Fibroblast of villous mesenchyme (primary cell): Measurements from ENCODE around the gene DCC. TPM values are rescaled to one million over a fixed set of nuclear protein-coding genes. Genes with fewer than 3 reads are reported as not detected.

Experiments used
- DNase-seq: peaks from one replicate; pipeline ENCODE4 v3.0.0-alpha.2; 2010; ENCODE audit warnings: low read depth
- H3K4me3 ChIP-seq: 2 replicates; pipeline ENCODE4 v1.5.1; 2011; ENCODE audit warnings: low read depth, mild to moderate bottlenecking, low read length
- CTCF ChIP-seq: IDR thresholded peaks from 2 replicates; pipeline ENCODE4 v1.5.1; 2012; ENCODE audit warnings: low read depth, mild to moderate bottlenecking, low read length; ENCODE audit not compliant: insufficient read depth
- total RNA-seq: library from RNA; depleted of rRNA; stranded (reverse); fragments of >200 nt; gene quantifications from 2 replicates; pipeline ENCODE4 v1.2.3, GENCODE V29; 2012

Gene DCC
- total RNA-seq, 1 donor: not detected

- no peak overlapping the region for H3K4me3 ChIP-seq
- TF ChIP-seq CTCF: no peak
- no peak for DNase-seq
Measured at GRCh38 chr18:53115876-53116585, 776.0 kb downstream of the DCC start.

GRCh38 chr18:53117851-53118250 is 777.9 kb downstream of the DCC start:
- TF ChIP-seq CTCF: no peak
- DNase-seq: no peak
- no peak overlapping the region for H3K4me3 ChIP-seq

GRCh38 chr18:53126210-53126609 is 786.2 kb downstream of the DCC start:
- no peak overlapping the region for H3K4me3 ChIP-seq
- no peak for TF ChIP-seq CTCF
- no peak for DNase-seq

GRCh38 chr18:53131001-53131400 is 791.0 kb downstream of the DCC start:
- TF ChIP-seq CTCF: no peak
- no peak for DNase-seq
- H3K4me3 ChIP-seq: no peak overlapping the region

GRCh38 chr18:53134711-53135110 is 794.7 kb downstream of the DCC start:
- no peak for TF ChIP-seq CTCF
- H3K4me3 ChIP-seq: no peak overlapping the region
- DNase-seq: no peak

- no peak for TF ChIP-seq CTCF
- DNase-seq: no peak
- H3K4me3 ChIP-seq: no peak overlapping the region
Measured at GRCh38 chr18:53135654-53136053, 795.7 kb downstream of the DCC start.
